HepG2 (cell line): ENCODE data around the gene CD8A. TPM values are rescaled to one million over a fixed set of nuclear protein-coding genes. Genes with fewer than 3 reads are reported as not detected.

Source experiments
- ATAC-seq: fragments of 200-7000 bp; cut with Tn5 transposase; 3 replicates; pipeline ENCODE4 v1.9.1; 2020; ENCODE audit warnings: mild to moderate bottlenecking, moderate library complexity
- BruUV-seq: library from RNA; stranded (reverse); fragments of 400-500 nt; replicated peaks from 2 replicates; lab custom pipeline; 2021; lab: Mats Ljungman, UMichigan
- CTCF ChIA-PET: fragments of 300-600 bp; formaldehyde crosslinking; extraction: SDS; loops from one replicate; lab custom pipeline; 2021; ENCODE audit warnings: low total read pairs, inconsistent platforms, low intra/inter-chr PET ratio; lab: Yijun Ruan, JAX
- POLR2A ChIA-PET: fragments of 350-600 bp; sonication (Branson Sonifier 250); formaldehyde crosslinking; loops from one replicate; lab custom pipeline; 2020; ENCODE audit warnings: antibody characterized with exemption, inconsistent platforms; lab: Yijun Ruan, JAX
- DNase-seq: peaks from one replicate; pipeline ENCODE4 v3.0.0-alpha.2; 2015; ENCODE audit warnings: low spot score
- FAIRE-seq: peaks from 3 replicates; lab custom pipeline; 2011; peaks lifted over from hg19 to GRCh38; lab: Jason Lieb, UNC
- H2AFZ ChIP-seq: one replicate; pipeline ENCODE4 v1.6.1; 2011; ENCODE audit warnings: low read length, inconsistent platforms
- H3K27ac ChIP-seq: fragments of 300-600 bp; 3 replicates; pipeline ENCODE4 v1.8.0; 2011; ENCODE audit warnings: mixed run types, mild to moderate bottlenecking, mixed read lengths, low read length, inconsistent platforms; ENCODE audit not compliant: insufficient read depth; ENCODE audit errors: extremely low read length
- H3K27me3 ChIP-seq, 2 experiments: fragments of 200-600 bp in 1 of 2; 2 replicates in 1 of 2; 3 replicates in 1 of 2; pipeline versions ENCODE4 v1.6.0 to v1.8.0; 2011; ENCODE audit warnings: low read length in 2 of 2, mild to moderate bottlenecking in 2 of 2, moderate library complexity in 2 of 2, inconsistent platforms in 1 of 2; ENCODE audit not compliant: insufficient read depth in 2 of 2, control insufficient read depth in 1 of 2
- H3K36me3 ChIP-seq, 2 experiments: fragments of 200-600 bp in 1 of 2; replicated peaks in 1 of 2; 2 replicates in 1 of 2; 3 replicates in 1 of 2; pipeline versions ENCODE4 v1.5.1 to v1.8.0; 2011; ENCODE audit warnings: low read length in 2 of 2, inconsistent platforms in 1 of 2; ENCODE audit not compliant: insufficient read depth in 2 of 2, control insufficient read depth in 1 of 2
- H3K4me1 ChIP-seq: 2 replicates; pipeline ENCODE4 v1.5.1; 2012; ENCODE audit warnings: low read length, inconsistent platforms; ENCODE audit not compliant: insufficient read depth
- H3K4me2 ChIP-seq: 2 replicates; pipeline ENCODE4 v1.6.0; 2011; ENCODE audit warnings: low read depth, low read length, inconsistent platforms
- H3K4me3 ChIP-seq, 3 experiments: fragments of 200-600 bp in 1 of 3; sonication (generic), shearing (Covaris generic) in 1 of 3; replicated peaks in 1 of 3; 2 replicates each; pipeline ENCODE4 v1.5.1; 2011 to 2016; ENCODE audit warnings: low read length in 3 of 3, inconsistent platforms in 2 of 3, low read depth in 2 of 3, mild to moderate bottlenecking in 2 of 3, control low read depth in 1 of 3, mixed read lengths in 1 of 3; ENCODE audit not compliant: insufficient read depth in 1 of 3
- H3K79me2 ChIP-seq: one replicate; pipeline ENCODE4 v1.6.1; 2011; ENCODE audit warnings: low read length, inconsistent platforms; ENCODE audit not compliant: insufficient read depth
- H3K9ac ChIP-seq: 2 replicates; pipeline ENCODE4 v1.6.0; 2011; ENCODE audit warnings: mild to moderate bottlenecking, low read depth, low read length, inconsistent platforms; ENCODE audit not compliant: insufficient read depth
- H3K9me3 ChIP-seq: 2 replicates; pipeline ENCODE4 v1.5.1; 2012; ENCODE audit warnings: mild to moderate bottlenecking, low read length
- H4K20me1 ChIP-seq: 2 replicates; pipeline ENCODE4 v1.6.0; 2011; ENCODE audit warnings: inconsistent platforms, mild to moderate bottlenecking, low read length, moderate library complexity; ENCODE audit not compliant: insufficient read depth
- NRL ChIP-seq: sonication (generic); formaldehyde crosslinking; IDR thresholded peaks from 2 replicates; pipeline ENCODE4 v1.5.0; 2020; ENCODE audit warnings: missing genetic modification reagents, mild to moderate bottlenecking, moderate library complexity, borderline replicate concordance
- ZMYM2 ChIP-seq: sonication (generic); formaldehyde crosslinking; IDR thresholded peaks from 2 replicates; pipeline ENCODE4 v1.8.0; 2022; ENCODE audit warnings: mild to moderate bottlenecking, missing genetic modification reagents
- ZNF276 ChIP-seq: sonication (generic); formaldehyde crosslinking; IDR thresholded peaks from 2 replicates; pipeline ENCODE4 v1.4.0; 2020; ENCODE audit warnings: mild to moderate bottlenecking, low read depth, missing genetic modification reagents
- WGBS: methylation state at CpG from one replicate; pipeline ENCODE4 v1.1.6; 2017; ENCODE audit warnings: low lambda C conversion rate; 5-methylcytosine and 5-hydroxymethylcytosine counted together
- in situ Hi-C: cut with HindIII; loops from 2 replicates; pipeline ENCODE4 v1.10.0; 2017; ENCODE audit warnings: low pct_unique_long_range_greater_than_20kb; ENCODE audit not compliant: extremely low pct_ligation_motif_present
- intact Hi-C: fragments of 100-400 bp; cut with micrococcal nuclease; formaldehyde crosslinking; loops from one replicate; pipeline ENCODE4 v1.10.0; 2022; ENCODE audit not compliant: unreplicated experiment
- polyA plus RNA-seq, 8 experiments: library from polyadenylated mRNA; depleted of rRNA in 3 of 8; stranded (reverse) in 7 of 8; unstranded in 1 of 8; fragments of >200 nt; fragmentation: Illumina TruSeq in 4 of 8; extraction: Trizol in 4 of 8; gene quantifications; 2 replicates each; pipeline versions ENCODE4 v1.2.1 to v1.2.3, GENCODE V29; 2011 to 2016; ENCODE audit warnings: low read depth in 4 of 8, missing spikeins in 1 of 8, mixed read lengths in 1 of 8; ENCODE audit not compliant: insufficient read depth in 1 of 8
- total RNA-seq, 5 experiments: library from RNA; depleted of rRNA; stranded (reverse); fragments of >200 nt; fragmentation: Illumina TruSeq; extraction: Trizol; gene quantifications; 2 replicates each; pipeline ENCODE4 v1.2.3, GENCODE V29; 2016; ENCODE audit warnings: low read depth in 1 of 5

Gene CD8A
- total and polyA plus RNA-seq, 2 of the 13 experiments (the other 11 are each of a cell fraction or from before 2014, with no cell fraction given): 0.09 TPM; not detected in 1

- peak overlapping the region; percentile 99 for H3K4me2 ChIP-seq
- no peak overlapping the region for H2AFZ ChIP-seq
- H3K27ac ChIP-seq: no peak overlapping the region
- ATAC-seq (no peak), DNase-seq (no peak), FAIRE-seq (no peak)
- no peak overlapping the region for H3K9ac ChIP-seq
- CTCF ChIA-PET: no interaction called here
- BruUV-seq: no TSS peak
- no peaks in the 10 kb centered on the region for H3K79me2 ChIP-seq
- no peaks in the 10 kb centered on the region for H3K9me3 ChIP-seq
- in situ Hi-C loops (loop anchor here (25.0 kb wide), 1 partner anchor 131 kb away; the partner anchor contains the start of gene RGPD1), intact Hi-C loops (loop anchor here (5.0 kb wide), 1 partner anchor 44 kb away; no protein-coding TSS in a partner anchor)
- H3K4me3 ChIP-seq: peak overlapping the region in 1 of 3 experiments; percentile 67; a peak in 1 of 6 replicates
- no peaks in the 10 kb centered on the region for H3K36me3 ChIP-seq
- H3K27me3 ChIP-seq: peaks cover 0 to 7% of the 10 kb centered on the region in 2 experiments; a peak in 3 of 5 replicates
- WGBS: 54% methylated on average over 21 of the region's 21 CpGs
- peaks cover 24% of the 10 kb centered on the region for H3K4me1 ChIP-seq
- POLR2A ChIA-PET: no interaction called here
- TF ChIP-seq ZMYM2 (CRISPR knock-in tag): peak; percentile 10; the same call in 1 of the 2 replicates
- TF ChIP-seq ZNF276 (CRISPR knock-in tag): no peak
- TF ChIP-seq NRL (CRISPR knock-in tag): 0 out of 2 replicates have a peak, but pooled peaks have one; percentile 32
- TF ChIP-seq, all 625 proteins: peak for 2
- H4K20me1 ChIP-seq: no peaks in the 10 kb centered on the region
These were observed 15.5 kb upstream of the CD8A start for GRCh38 chr2:86806059-86806857.
